Endothelial cell of umbilical vein (primary cell): ENCODE measurements around the gene SCN2B. TPM values are rescaled to one million over a fixed set of nuclear protein-coding genes. Genes with fewer than 3 reads are reported as not detected.

Source experiments
- BruUV-seq: library from RNA; stranded (reverse); fragments of 400-500 nt; replicated peaks from 2 replicates; lab custom pipeline; 2021; lab: Mats Ljungman, UMichigan
- CTCF ChIA-PET: fragments of 300-600, 350-600 bp; sonication (Branson Sonifier 250); formaldehyde crosslinking; loops from one replicate; lab custom pipeline; 2021; ENCODE audit warnings: antibody characterized with exemption, inconsistent platforms; lab: Charles Lee
- POLR2A ChIA-PET: fragments of 300-600, 350-600 bp; sonication (Branson Sonifier 250); formaldehyde crosslinking; loops from one replicate; lab custom pipeline; 2021; ENCODE audit warnings: antibody characterized with exemption, inconsistent platforms; lab: Charles Lee
- DNase-seq: peaks from one replicate; pipeline ENCODE4 v3.0.0-alpha.2; 2011; ENCODE audit warnings: low read depth, low spot score
- FAIRE-seq: peaks from 2 replicates; lab custom pipeline; 2011; peaks lifted over from hg19 to GRCh38; lab: Jason Lieb, UNC
- H2AFZ ChIP-seq: 2 replicates; pipeline ENCODE4 v1.6.0; 2012; ENCODE audit warnings: low read depth, low read length, control low read depth, inconsistent platforms
- H3K27ac ChIP-seq: 2 replicates; pipeline ENCODE4 v1.5.1; 2011; ENCODE audit warnings: low read depth, mild to moderate bottlenecking, control low read depth, low read length, moderate library complexity; ENCODE audit not compliant: insufficient read depth
- H3K27me3 ChIP-seq, 2 experiments: 2 replicates each; pipeline versions ENCODE4 v1.6.0 to v1.6.1; 2011; ENCODE audit warnings: low read length in 2 of 2, mixed read lengths in 1 of 2; ENCODE audit not compliant: control insufficient read depth in 2 of 2, insufficient read depth in 2 of 2
- H3K36me3 ChIP-seq, 2 experiments: 2 replicates in 1 of 2; 3 replicates in 1 of 2; pipeline ENCODE4 v1.5.1; 2011; ENCODE audit warnings: low read length in 2 of 2, mild to moderate bottlenecking in 1 of 2, moderate library complexity in 1 of 2; ENCODE audit not compliant: control insufficient read depth in 2 of 2, insufficient read depth in 2 of 2; ENCODE audit errors: extremely low read depth in 1 of 2
- H3K4me1 ChIP-seq: 3 replicates; pipeline ENCODE4 v1.5.1; 2011; ENCODE audit warnings: mild to moderate bottlenecking, low read length; ENCODE audit not compliant: control insufficient read depth, insufficient read depth; ENCODE audit errors: extremely low read depth
- H3K4me2 ChIP-seq: 2 replicates; pipeline ENCODE4 v1.6.1; 2011; ENCODE audit warnings: low read length, control low read depth, mixed read lengths; ENCODE audit not compliant: insufficient read depth
- H3K4me3 ChIP-seq, 3 experiments: fragments of 200-600 bp in 1 of 3; sonication (generic), shearing (Covaris generic) in 1 of 3; replicated peaks in 1 of 3; 2 replicates each; pipeline ENCODE4 v1.5.1; 2011 to 2016; ENCODE audit warnings: control low read depth in 3 of 3, low read length in 3 of 3, mild to moderate bottlenecking in 2 of 3, inconsistent platforms in 1 of 3, low read depth in 1 of 3, moderate library complexity in 1 of 3; ENCODE audit not compliant: insufficient read depth in 1 of 3
- H3K79me2 ChIP-seq: 2 replicates; pipeline ENCODE4 v1.6.0; 2012; ENCODE audit warnings: low read length, inconsistent platforms; ENCODE audit not compliant: control insufficient read depth, insufficient read depth
- H3K9ac ChIP-seq: replicated peaks from 2 replicates; pipeline ENCODE3; 2011; ENCODE audit warnings: low read length, control low read depth; ENCODE audit not compliant: insufficient read depth; ENCODE audit errors: extremely low read depth
- H3K9me1 ChIP-seq: replicated peaks from 3 replicates; pipeline ENCODE4 v1.6.0; 2011; ENCODE audit warnings: mild to moderate bottlenecking, low read length; ENCODE audit not compliant: control insufficient read depth, insufficient read depth; ENCODE audit errors: extremely low read depth
- H3K9me3 ChIP-seq: replicated peaks from 2 replicates; pipeline ENCODE4 v1.5.1; 2012; ENCODE audit warnings: low read length, inconsistent platforms; ENCODE audit not compliant: control insufficient read depth, insufficient read depth
- H4K20me1 ChIP-seq: replicated peaks from 2 replicates; pipeline ENCODE3; 2011; ENCODE audit warnings: mild to moderate bottlenecking, low read length; ENCODE audit not compliant: control insufficient read depth, insufficient read depth; ENCODE audit errors: extremely low read depth
- EZH2 ChIP-seq: IDR thresholded peaks from 2 replicates; pipeline ENCODE4 v1.6.1; 2012; ENCODE audit warnings: borderline replicate concordance, low read depth, mild to moderate bottlenecking, moderate library complexity, low read length, inconsistent platforms; ENCODE audit not compliant: severe bottlenecking
- FOS ChIP-seq: IDR thresholded peaks from 2 replicates; pipeline ENCODE4 v1.6.1; 2011; ENCODE audit warnings: mild to moderate bottlenecking, low read length, moderate library complexity, borderline replicate concordance; ENCODE audit not compliant: insufficient read depth
- GATA2 ChIP-seq: IDR thresholded peaks from 2 replicates; pipeline ENCODE4 v1.7.0; 2011; ENCODE audit warnings: low read depth, mild to moderate bottlenecking, moderate library complexity, mixed read lengths, low read length; ENCODE audit not compliant: insufficient read length, insufficient read depth
- JUN ChIP-seq: IDR thresholded peaks from 2 replicates; pipeline ENCODE4 v1.6.1; 2011; ENCODE audit warnings: borderline replicate concordance, low read depth; ENCODE audit not compliant: insufficient read length, insufficient read depth
- MYC ChIP-seq: IDR thresholded peaks from one replicate; pipeline ENCODE4 v1.6.1; 2011; ENCODE audit warnings: mild to moderate bottlenecking, low read depth, low read length
- POLR2A ChIP-seq: IDR thresholded peaks from 2 replicates; pipeline ENCODE4 v1.6.1; 2012; ENCODE audit warnings: low read depth, mild to moderate bottlenecking, control low read depth, low read length
- POLR2AphosphoS5 ChIP-seq: IDR thresholded peaks from 2 replicates; pipeline ENCODE4 v1.6.1; 2012; ENCODE audit warnings: low read depth, mild to moderate bottlenecking, control low read depth, low read length, moderate library complexity; ENCODE audit not compliant: insufficient read depth
- dilution Hi-C: fragments of 300-500 bp; cut with MboI; formaldehyde crosslinking; loops from one replicate; pipeline ENCODE4 v1.15.0; 2019; ENCODE audit warnings: low sequenced_read_pairs; ENCODE audit not compliant: extremely low pct_ligation_motif_present
- intact Hi-C: fragments of 100-400 bp; cut with micrococcal nuclease; formaldehyde crosslinking; loops from one replicate; pipeline ENCODE4 v1.10.0; 2022
- polyA plus RNA-seq, 4 experiments: library from polyadenylated mRNA; depleted of rRNA in 3 of 4; stranded (reverse) in 3 of 4; unstranded in 1 of 4; fragments of >200 nt; gene quantifications; 2 replicates each; pipeline versions ENCODE4 v1.2.1 to v1.2.3, GENCODE V29; 2011 to 2012; ENCODE audit warnings: missing spikeins in 1 of 4
- total RNA-seq: library from RNA; stranded (reverse); gene quantifications from 2 replicates; pipeline ENCODE4 v1.2.3, GENCODE V29; 2021
- TF ChIP-seq, protein P1 (sequence below), 2 donors: IDR thresholded peaks; 1 replicate in 1 of 2; 2 replicates in 1 of 2; pipeline ENCODE4 v1.5.1; 2011; ENCODE audit warnings: low read length in 2 of 2, mild to moderate bottlenecking in 2 of 2, moderate library complexity in 2 of 2, control low read depth in 1 of 2, inconsistent platforms in 1 of 2, low read depth in 1 of 2; ENCODE audit not compliant: insufficient read depth in 1 of 2; ENCODE audit errors: extremely low read depth in 1 of 2
- TF ChIP-seq, protein P2 (sequence below): IDR thresholded peaks from 2 replicates; pipeline ENCODE4 v1.6.1; 2011; ENCODE audit not compliant: insufficient read depth, insufficient read length

SCN2B gene
- total and polyA plus RNA-seq, 2 donors (not counting 3 experiments of a cell fraction or from before 2014, with no cell fraction given) = not detected

DNA sequence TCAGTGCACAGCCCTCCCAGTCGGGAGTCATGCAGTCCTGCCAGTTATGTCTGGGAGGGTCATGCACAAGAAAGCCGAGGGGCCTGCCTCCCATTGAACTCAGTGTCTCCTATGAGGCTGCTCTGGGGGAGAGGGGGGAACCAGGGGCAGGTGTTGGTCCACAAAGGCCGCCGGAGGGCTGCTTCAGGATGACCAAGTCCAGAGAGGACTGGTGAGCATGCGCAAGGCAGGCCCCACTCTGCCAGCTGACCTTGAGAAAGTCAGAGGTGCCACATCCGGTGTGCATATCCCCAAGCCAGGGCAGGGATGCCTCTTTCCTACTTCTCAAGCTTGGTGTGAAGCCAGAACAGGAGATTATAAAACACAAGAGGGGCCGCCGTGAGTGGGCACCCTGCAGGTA, 28.2 kb downstream of the SCN2B start:
- ChIA-PET POLR2A (no interaction called here), CTCF (interaction anchor here (7.6 kb wide), 1 partner anchor 22 kb away, joined by 112 read pairs; no protein-coding TSS in a partner anchor)
- no peak overlapping the region for H3K4me3 ChIP-seq
- BruUV-seq = no TSS peak
- H3K4me1 ChIP-seq = peaks cover 2% of the 10 kb centered on the region
- H3K9me3 ChIP-seq = no peaks in the 10 kb centered on the region
- H4K20me1 ChIP-seq = no peaks in the 10 kb centered on the region
- H3K4me2 ChIP-seq = no peak overlapping the region
- H3K27me3 ChIP-seq = peaks cover 57% of the 10 kb centered on the region in 2 experiments
- no peaks in the 10 kb centered on the region for H3K9me1 ChIP-seq
- no peak overlapping the region for H3K27ac ChIP-seq
- DNase-seq (no peak), FAIRE-seq (no peak)
- TF ChIP-seq, protein P1, sequence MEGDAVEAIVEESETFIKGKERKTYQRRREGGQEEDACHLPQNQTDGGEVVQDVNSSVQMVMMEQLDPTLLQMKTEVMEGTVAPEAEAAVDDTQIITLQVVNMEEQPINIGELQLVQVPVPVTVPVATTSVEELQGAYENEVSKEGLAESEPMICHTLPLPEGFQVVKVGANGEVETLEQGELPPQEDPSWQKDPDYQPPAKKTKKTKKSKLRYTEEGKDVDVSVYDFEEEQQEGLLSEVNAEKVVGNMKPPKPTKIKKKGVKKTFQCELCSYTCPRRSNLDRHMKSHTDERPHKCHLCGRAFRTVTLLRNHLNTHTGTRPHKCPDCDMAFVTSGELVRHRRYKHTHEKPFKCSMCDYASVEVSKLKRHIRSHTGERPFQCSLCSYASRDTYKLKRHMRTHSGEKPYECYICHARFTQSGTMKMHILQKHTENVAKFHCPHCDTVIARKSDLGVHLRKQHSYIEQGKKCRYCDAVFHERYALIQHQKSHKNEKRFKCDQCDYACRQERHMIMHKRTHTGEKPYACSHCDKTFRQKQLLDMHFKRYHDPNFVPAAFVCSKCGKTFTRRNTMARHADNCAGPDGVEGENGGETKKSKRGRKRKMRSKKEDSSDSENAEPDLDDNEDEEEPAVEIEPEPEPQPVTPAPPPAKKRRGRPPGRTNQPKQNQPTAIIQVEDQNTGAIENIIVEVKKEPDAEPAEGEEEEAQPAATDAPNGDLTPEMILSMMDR (IDR thresholded peaks at IDR 0.05; ENCODE audit: extremely low read depth in 1 of 2, insufficient read depth in 1 of 2, low read depth in 1 of 2, low read length in 2 of 2) = no peak
- no peak for TF ChIP-seq GATA2
- no peak for TF ChIP-seq EZH2
- TF ChIP-seq FOS = no peak
- dilution Hi-C loops = no loop called here
- no peak overlapping the region for H3K9ac ChIP-seq
- H3K79me2 ChIP-seq = no peaks in the 10 kb centered on the region
- no peaks in the 10 kb centered on the region for H3K36me3 ChIP-seq
- intact Hi-C loops = no loop called here
- no peak overlapping the region for H2AFZ ChIP-seq

DNA sequence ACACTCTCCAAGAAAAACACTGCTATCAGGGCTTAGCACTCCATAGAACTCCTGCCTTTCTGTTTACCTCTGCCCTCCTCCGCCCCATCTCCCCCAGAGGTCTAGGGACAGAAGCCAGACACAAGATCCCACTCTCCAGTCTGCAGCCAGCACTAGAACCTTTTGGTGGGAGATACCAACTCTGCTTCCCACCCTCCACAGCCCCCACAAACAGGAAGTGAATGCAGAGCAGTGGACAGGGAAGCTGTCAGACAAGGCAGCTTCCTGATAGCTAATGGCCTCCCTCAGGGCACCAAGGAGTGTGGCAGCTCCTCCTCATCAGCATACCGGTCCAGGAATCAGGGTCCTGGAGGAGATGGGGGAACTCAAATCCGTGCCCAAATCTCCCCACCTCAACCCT, 28.9 kb downstream of the SCN2B start:
- H4K20me1 ChIP-seq = no peaks in the 10 kb centered on the region
- TF ChIP-seq EZH2 = no peak
- no peak for TF ChIP-seq JUN
- no peak for TF ChIP-seq POLR2AphosphoS5
- TF ChIP-seq MYC = no peak
- no peak for TF ChIP-seq POLR2A
- TF ChIP-seq, protein P2, sequence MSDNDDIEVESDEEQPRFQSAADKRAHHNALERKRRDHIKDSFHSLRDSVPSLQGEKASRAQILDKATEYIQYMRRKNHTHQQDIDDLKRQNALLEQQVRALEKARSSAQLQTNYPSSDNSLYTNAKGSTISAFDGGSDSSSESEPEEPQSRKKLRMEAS = no peak
- TF ChIP-seq, protein P1 (IDR thresholded peaks at IDR 0.05; ENCODE audit: extremely low read depth in 1 of 2, insufficient read depth in 1 of 2, low read depth in 1 of 2, low read length in 2 of 2) = no peak
- no peak for TF ChIP-seq FOS
- no peak for TF ChIP-seq GATA2
- ChIA-PET CTCF (interaction anchor here (1.8 to 7.6 kb wide), 2 partner anchors 8 to 23 kb away, joined by 5 to 112 read pairs; no protein-coding TSS in a partner anchor), POLR2A (no interaction called here)
- BruUV-seq = no TSS peak
- H3K4me3 ChIP-seq = no peak overlapping the region
- H3K27me3 ChIP-seq = peaks cover 59 to 61% of the 10 kb centered on the region in 2 experiments
- dilution Hi-C loops = no loop called here
- intact Hi-C loops = no loop called here
- no peak for DNase-seq
- no peak overlapping the region for H3K9ac ChIP-seq
- no peak overlapping the region for H2AFZ ChIP-seq
- H3K79me2 ChIP-seq = no peaks in the 10 kb centered on the region
- no peak for FAIRE-seq
- H3K4me2 ChIP-seq = no peak overlapping the region
- H3K9me3 ChIP-seq = no peaks in the 10 kb centered on the region
- H3K27ac ChIP-seq = no peak overlapping the region
- H3K9me1 ChIP-seq = no peaks in the 10 kb centered on the region
- no peaks in the 10 kb centered on the region for H3K36me3 ChIP-seq
- no peaks in the 10 kb centered on the region for H3K4me1 ChIP-seq
